K562 (cell line): ENCODE data around the gene KCND2. TPM values are rescaled to one million over a fixed set of nuclear protein-coding genes. Genes with fewer than 3 reads are reported as not detected.

Experiments used
- ARID1B ChIP-seq: fragments of 450-650 bp; IDR thresholded peaks from 2 replicates; pipeline ENCODE4 v1.6.1; 2016; ENCODE audit warnings: antibody characterized with exemption, mild to moderate bottlenecking, inconsistent platforms
- ATF1 ChIP-seq, 2 experiments: fragments of 450-650 bp in 1 of 2; IDR thresholded peaks; 2 replicates each; pipeline ENCODE4 v1.6.1; 2016; ENCODE audit warnings: missing compliant biosample characterization in 1 of 2, missing genetic modification characterization in 1 of 2
- CSDE1 ChIP-seq, 2 experiments: fragments of 450-650 bp; IDR thresholded peaks; 2 replicates each; pipeline ENCODE4 v1.6.1; 2016; ENCODE audit warnings: mild to moderate bottlenecking in 1 of 2
- FOXJ2 ChIP-seq: fragments of 200-800 bp; sonication (Bioruptor generic); IDR thresholded peaks from 2 replicates; pipeline ENCODE4 v1.6.1; 2016; ENCODE audit warnings: missing genetic modification characterization, missing compliant biosample characterization
- FOXJ3 ChIP-seq: sonication (generic); formaldehyde crosslinking; IDR thresholded peaks from 2 replicates; pipeline ENCODE4 v1.4.0; 2020; ENCODE audit warnings: mild to moderate bottlenecking, missing genetic modification reagents
- ID3 ChIP-seq, 2 experiments: fragments of 250-450 bp in 1 of 2; fragments of 450-650 bp in 1 of 2; sonication (Bioruptor Pico) in 1 of 2; IDR thresholded peaks; 2 replicates each; pipeline versions ENCODE4 v1.6.1 to v1.8.0; 2016 to 2021; ENCODE audit warnings: mild to moderate bottlenecking in 2 of 2, moderate library complexity in 2 of 2, missing compliant biosample characterization in 1 of 2, missing genetic modification characterization in 1 of 2
- MEF2D ChIP-seq: conservative IDR thresholded peaks from 2 replicates; pipeline ENCODE4 v1.6.1; 2016; ENCODE audit warnings: low read depth, missing genetic modification characterization, missing compliant biosample characterization
- NFXL1 ChIP-seq: fragments of 450-650 bp; formaldehyde crosslinking; IDR thresholded peaks from 2 replicates; pipeline ENCODE4 v1.4.0; 2021; ENCODE audit warnings: mild to moderate bottlenecking
- SMARCA4 ChIP-seq: fragments of 450-650 bp; IDR thresholded peaks from 2 replicates; pipeline ENCODE4 v1.6.1; 2016
- TAL1 ChIP-seq: fragments of 450-650 bp; IDR thresholded peaks from 2 replicates; pipeline ENCODE4 v1.6.1; 2016; ENCODE audit warnings: mild to moderate bottlenecking
- TEAD1 ChIP-seq, 2 experiments: fragments of 450-650 bp in 1 of 2; sonication (generic) in 1 of 2; formaldehyde crosslinking; IDR thresholded peaks; 2 replicates each; pipeline versions ENCODE4 v1.4.0 to v1.8.0; 2020 to 2022; ENCODE audit warnings: mild to moderate bottlenecking in 2 of 2, missing genetic modification reagents in 1 of 2
- TRIM24 ChIP-seq, 2 experiments: fragments of 450-650 bp; IDR thresholded peaks; 2 replicates each; pipeline ENCODE4 v1.6.1; 2016
- ZNF23 ChIP-seq: fragments of 250-450 bp; sonication (Bioruptor Pico); IDR thresholded peaks from 2 replicates; pipeline ENCODE4 v1.4.0; 2020; ENCODE audit warnings: mild to moderate bottlenecking
- ZNF324 ChIP-seq: fragments of 250-450 bp; sonication (Bioruptor Pico); IDR thresholded peaks from 2 replicates; pipeline ENCODE4 v1.4.0; 2020; ENCODE audit warnings: mild to moderate bottlenecking
- polyA plus RNA-seq, 8 experiments: library from polyadenylated mRNA; depleted of rRNA in 4 of 8; stranded (reverse) in 5 of 8; unstranded in 3 of 8; fragments of >200 nt; fragmentation: Nextera tagmentation in 2 of 8; fragmentation: Illumina TruSeq in 1 of 8; extraction: Ambion mirVana in 2 of 8; extraction: Trizol in 1 of 8; gene quantifications; 2 replicates each; pipeline versions ENCODE4 v1.2.1 to v1.2.3, GENCODE V29; 2011 to 2014; ENCODE audit warnings: inconsistent platforms in 1 of 8, missing spikeins in 1 of 8
- total RNA-seq, 7 experiments: library from RNA; depleted of rRNA in 6 of 7; stranded (reverse); fragments of >200 nt in 6 of 7; fragmentation: Illumina TruSeq in 2 of 7; extraction: Trizol in 2 of 7; gene quantifications; 2 replicates each; pipeline versions ENCODE4 v1.2.1 to v1.2.3, GENCODE V29; 2011 to 2021; ENCODE audit warnings: low replicate concordance in 1 of 7
- TF ChIP-seq, protein P1 (sequence below): fragments of 200-400 bp; formaldehyde crosslinking; IDR thresholded peaks from 2 replicates; pipeline ENCODE4 v1.6.1; 2017; ENCODE audit warnings: mild to moderate bottlenecking, low read depth, low read length, moderate library complexity

Gene KCND2
- total and polyA plus RNA-seq, 9 of the 15 experiments (the other 6 are each of a cell fraction or from before 2014, with no cell fraction given): 0.03 to 0.12 TPM; not detected in 7

- TF ChIP-seq, protein P1, sequence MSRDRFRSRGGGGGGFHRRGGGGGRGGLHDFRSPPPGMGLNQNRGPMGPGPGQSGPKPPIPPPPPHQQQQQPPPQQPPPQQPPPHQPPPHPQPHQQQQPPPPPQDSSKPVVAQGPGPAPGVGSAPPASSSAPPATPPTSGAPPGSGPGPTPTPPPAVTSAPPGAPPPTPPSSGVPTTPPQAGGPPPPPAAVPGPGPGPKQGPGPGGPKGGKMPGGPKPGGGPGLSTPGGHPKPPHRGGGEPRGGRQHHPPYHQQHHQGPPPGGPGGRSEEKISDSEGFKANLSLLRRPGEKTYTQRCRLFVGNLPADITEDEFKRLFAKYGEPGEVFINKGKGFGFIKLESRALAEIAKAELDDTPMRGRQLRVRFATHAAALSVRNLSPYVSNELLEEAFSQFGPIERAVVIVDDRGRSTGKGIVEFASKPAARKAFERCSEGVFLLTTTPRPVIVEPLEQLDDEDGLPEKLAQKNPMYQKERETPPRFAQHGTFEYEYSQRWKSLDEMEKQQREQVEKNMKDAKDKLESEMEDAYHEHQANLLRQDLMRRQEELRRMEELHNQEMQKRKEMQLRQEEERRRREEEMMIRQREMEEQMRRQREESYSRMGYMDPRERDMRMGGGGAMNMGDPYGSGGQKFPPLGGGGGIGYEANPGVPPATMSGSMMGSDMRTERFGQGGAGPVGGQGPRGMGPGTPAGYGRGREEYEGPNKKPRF: no peak
- TF ChIP-seq TAL1: peak; percentile 45; the same call in 1 of the 2 replicates
- TF ChIP-seq TEAD1 (CRISPR knock-in tag; IDR thresholded peaks at IDR 0.05): 0 out of 4 replicates have a peak, but pooled peaks of 1 of the 2 experiments have one; percentile 25
- TF ChIP-seq MEF2D: peak; percentile 65; the same call in 1 of the 2 replicates
- TF ChIP-seq ARID1B: peak; percentile 57
- 0 out of 2 replicates have a peak, but pooled peaks have one; percentile 25 for TF ChIP-seq NFXL1 (CRISPR knock-in tag)
- TF ChIP-seq FOXJ3 (CRISPR knock-in tag): peak; percentile 47; the same call in 1 of the 2 replicates
- peak; percentile 90 for TF ChIP-seq FOXJ2 (tag)
- 0 out of 4 replicates have a peak, but pooled peaks of 1 of the 2 experiments have one; percentile 25 for TF ChIP-seq CSDE1 (IDR thresholded peaks at IDR 0.05)
- TF ChIP-seq SMARCA4: 0 out of 2 replicates have a peak, but pooled peaks have one; percentile 27
- TF ChIP-seq ATF1 (CRISPR knock-in tag; IDR thresholded peaks at IDR 0.05): no peak
- peak; percentile 79 for TF ChIP-seq ATF1 (tag; IDR thresholded peaks at IDR 0.05)
- 0 out of 2 replicates have a peak, but pooled peaks have one; percentile 14 for TF ChIP-seq ZNF324 (CRISPR knock-in tag)
- no peak for TF ChIP-seq TRIM24 (IDR thresholded peaks at IDR 0.05)
- TF ChIP-seq ZNF23 (CRISPR knock-in tag): peak; percentile 58; the same call in 1 of the 2 replicates
- TF ChIP-seq ID3 (CRISPR knock-in tag; IDR thresholded peaks at IDR 0.05): no peak
- TF ChIP-seq ID3 (tag; IDR thresholded peaks at IDR 0.05): no peak
Measured at GRCh38 chr7:120740348-120740747, 467.4 kb downstream of the KCND2 start (continued).
